Activated CD8-positive, alpha-beta T cell treated with anti-CD3 and anti-CD28 coated beads for 36 hours (primary cell): ENCODE measurements around the gene ALKBH4. TPM values are rescaled to one million over a fixed set of nuclear protein-coding genes. Genes with fewer than 3 reads are reported as not detected.
"Not testable (repeated sequence)": the region's sequence is repeated elsewhere in the genome, so short reads cannot be mapped to it uniquely, and the experiment has no call there.

Experiments
- ATAC-seq: fragments of 200-7000 bp; cut with Tn5 transposase; one replicate; pipeline ENCODE4 v1.10.0; 2021; ENCODE audit warnings: mild to moderate bottlenecking, moderate library complexity
- CTCF ChIA-PET: fragments of 350-600 bp; sonication (Branson Sonifier 250); formaldehyde crosslinking; loops from one replicate; lab custom pipeline; 2021; ENCODE audit warnings: antibody characterized with exemption; lab: Charles Lee
- POLR2A ChIA-PET: fragments of 350-600 bp; sonication (Branson Sonifier 250); formaldehyde crosslinking; loops from one replicate; lab custom pipeline; 2021; ENCODE audit warnings: antibody characterized with exemption; lab: Charles Lee
- DNase-seq: peaks from one replicate; pipeline ENCODE4 v3.0.0-alpha.2; 2020
- H3K27ac Mint-ChIP-seq: one replicate; pipeline ENCODE4 v1.8.0; 2021; ENCODE audit warnings: mild to moderate bottlenecking, mixed read lengths
- H3K27me3 Mint-ChIP-seq: one replicate; pipeline ENCODE4 v1.8.0; 2021; ENCODE audit warnings: mixed read lengths
- H3K36me3 Mint-ChIP-seq: one replicate; pipeline ENCODE4 v1.8.0; 2021; ENCODE audit warnings: low read depth, mixed read lengths
- H3K4me1 Mint-ChIP-seq: one replicate; pipeline ENCODE4 v1.8.0; 2021; ENCODE audit warnings: low read depth, mixed read lengths
- H3K4me3 Mint-ChIP-seq: one replicate; pipeline ENCODE4 v1.8.0; 2021; ENCODE audit warnings: mild to moderate bottlenecking, moderate library complexity, mixed read lengths
- H3K9me3 Mint-ChIP-seq: one replicate; pipeline ENCODE4 v1.8.0; 2021; ENCODE audit warnings: mixed read lengths
- CTCF ChIP-seq: fragments of 200-600 bp; IDR thresholded peaks from one replicate; pipeline ENCODE4 v1.8.0; 2022; ENCODE audit warnings: antibody characterized with exemption, mild to moderate bottlenecking
- intact Hi-C: fragments of 100-400 bp; cut with micrococcal nuclease; formaldehyde crosslinking; loops from one replicate; pipeline ENCODE4 v1.10.0; 2022
- total RNA-seq, 2 experiments: library from RNA; stranded (reverse); gene quantifications; one replicate each; pipeline ENCODE4 v1.2.3, GENCODE V29; 2021

The ALKBH4 gene
- total RNA-seq, 2 experiments from 2014 or later = 6.0 to 6.9 TPM

GRCh38 chr7:102474736-102475435 lies 10.2 kb upstream of the ALKBH4 start:
- H3K27me3 Mint-ChIP-seq, intact Hi-C loops, H3K36me3 Mint-ChIP-seq: not testable (repeated sequence)

GRCh38 chr7:102474116-102474515 lies 9.5 kb upstream of the ALKBH4 start:
- H3K4me3 Mint-ChIP-seq, H3K27me3 Mint-ChIP-seq, ATAC-seq, H3K36me3 Mint-ChIP-seq, H3K4me1 Mint-ChIP-seq, intact Hi-C loops, H3K27ac Mint-ChIP-seq, CTCF ChIA-PET, H3K9me3 Mint-ChIP-seq, DNase-seq: not testable (repeated sequence)
- POLR2A ChIA-PET = interaction anchor here (1.2 kb wide), 1 partner anchor 10 kb away, joined by 3 read pairs; the partner anchor contains the start of gene ALKBH4

More at GRCh38 chr7:102474736-102475435, 10.2 kb upstream of the ALKBH4 start:
- H3K4me1 Mint-ChIP-seq, H3K9me3 Mint-ChIP-seq, DNase-seq, H3K27ac Mint-ChIP-seq, CTCF ChIA-PET, H3K4me3 Mint-ChIP-seq, POLR2A ChIA-PET, ATAC-seq: not testable (repeated sequence)

GRCh38 chr7:102473271-102473991 lies 8.8 kb upstream of the ALKBH4 start:
- ATAC-seq (no peak), DNase-seq (no peak)
- TF ChIP-seq CTCF = no peak
- Mint-ChIP-seq H3K27me3 (no peaks in the 10 kb centered on the region), H3K4me1 (no peaks in the 10 kb centered on the region), H3K9me3 (no peaks in the 10 kb centered on the region), H3K4me3 (no peak overlapping the region), H3K36me3 (peaks cover 4% of the 10 kb centered on the region), H3K27ac (no peak overlapping the region)
- POLR2A ChIA-PET = interaction anchor here (1.2 kb wide), 1 partner anchor 9 kb away, joined by 3 read pairs; the partner anchor contains the start of gene ALKBH4
- CTCF ChIA-PET = interaction anchor here (2.5 kb wide), 1 partner anchor 61 kb away, joined by 6 read pairs; no protein-coding TSS in a partner anchor
- intact Hi-C loops = no loop called here

GRCh38 chr7:102472126-102473041 lies 7.7 kb upstream of the ALKBH4 start:
- Mint-ChIP-seq H3K9me3 (no peaks in the 10 kb centered on the region), H3K4me3 (no peak overlapping the region), H3K27me3 (no peaks in the 10 kb centered on the region), H3K36me3 (peaks cover 4% of the 10 kb centered on the region), H3K4me1 (no peaks in the 10 kb centered on the region), H3K27ac (no peak overlapping the region)
- intact Hi-C loops = no loop called here
- no peak for TF ChIP-seq CTCF
- POLR2A ChIA-PET = interaction anchor here (1.9 kb wide), 1 partner anchor 39 kb away, joined by 5 read pairs; the partner anchor contains the start of gene ORAI2
- ATAC-seq (no peak), DNase-seq (no peak)
- CTCF ChIA-PET = interaction anchor here (2.5 kb wide), 1 partner anchor 60 kb away, joined by 6 read pairs; no protein-coding TSS in a partner anchor

- Mint-ChIP-seq H3K9me3 (no peaks in the 10 kb centered on the region), H3K27me3 (no peaks in the 10 kb centered on the region), H3K4me3 (no peak overlapping the region), H3K27ac (no peak overlapping the region), H3K36me3 (peaks cover 6% of the 10 kb centered on the region), H3K4me1 (peaks cover 2% of the 10 kb centered on the region)
- POLR2A ChIA-PET = interaction anchor here (1.9 kb wide), 1 partner anchor 38 kb away, joined by 5 read pairs; the partner anchor contains the start of gene ORAI2
- ATAC-seq (no peak), DNase-seq (no peak)
- CTCF ChIA-PET = interaction anchor here (2.5 kb wide), 1 partner anchor 59 kb away, joined by 6 read pairs; no protein-coding TSS in a partner anchor
- intact Hi-C loops = no loop called here
- TF ChIP-seq CTCF = no peak
Measured at GRCh38 chr7:102471791-102472125, 7.1 kb upstream of the ALKBH4 start.
